ENCODE data around the gene ATL3. TPM values are rescaled to one million over a fixed set of nuclear protein-coding genes. Genes with fewer than 3 reads are reported as not detected.

Gene ATL3
- total RNA-seq, 1 experiment from 2014 or later = 51.0 TPM

DNA sequence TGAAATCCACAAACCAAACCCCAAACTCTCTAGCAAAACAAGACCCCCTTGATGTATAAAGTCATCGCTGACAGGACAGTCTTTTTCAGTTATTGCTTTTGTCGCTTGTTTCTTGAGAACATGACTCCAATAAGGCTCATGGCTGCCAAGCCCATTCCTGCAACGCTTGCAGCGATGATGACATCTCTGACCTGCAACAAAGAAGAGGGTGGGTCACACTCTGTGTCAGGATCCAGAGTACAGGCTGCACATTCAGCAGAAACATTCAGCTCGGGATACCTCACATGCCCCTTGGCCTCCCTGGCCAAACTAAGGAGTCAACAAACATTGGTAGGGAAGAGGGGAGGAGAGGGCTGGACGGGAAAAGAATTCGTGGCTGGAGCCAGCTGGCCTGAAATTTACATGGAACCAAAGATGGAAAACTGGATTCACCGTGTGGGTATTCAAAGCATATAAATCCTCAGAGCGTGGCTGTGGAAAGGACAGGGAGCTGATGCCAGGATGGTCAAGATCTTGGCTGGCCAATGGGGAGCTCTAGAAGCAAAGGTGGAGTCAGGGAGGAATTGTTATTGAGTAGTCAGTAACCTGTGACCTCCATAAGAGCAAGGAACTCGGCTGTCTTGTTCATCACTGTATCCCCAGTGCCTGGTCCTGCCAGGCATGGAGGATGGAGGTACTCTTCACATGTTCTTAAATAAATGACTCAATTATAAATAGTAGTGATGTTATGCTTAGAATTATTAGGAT, 96.1 kb downstream of the ATL3 start:
- Histone ChIP-seq H3K27ac (ENCODE audit: low read length) (no peak overlapping the region), H3K4me2 (ENCODE audit: low read length) (no peak overlapping the region)

More for the DNA sequence above, 96.1 kb downstream of the ATL3 start:
- DNase-seq = no peak
- no peaks in the 10 kb centered on the region for H3F3A ChIP-seq (ENCODE audit: low read length, unreplicated experiment)
- no peaks in the 10 kb centered on the region for H3K4me1 ChIP-seq (ENCODE audit: insufficient read depth, low read length)
- H3K27me3 ChIP-seq (ENCODE audit: low read length) = no peaks in the 10 kb centered on the region
- TF ChIP-seq EZH2phosphoT487 (IDR thresholded peaks at IDR 0.05; ENCODE audit: borderline replicate concordance, low read length) = no peak
- TF ChIP-seq EZH2 (IDR thresholded peaks at IDR 0.05; ENCODE audit: low read length, unreplicated experiment) = no peak
- no peak for TF ChIP-seq CTCF (conservative IDR thresholded peaks at IDR 0.05; ENCODE audit: low read depth, low read length)
- no TSS peak for BruUV-seq (replicated peaks)
- CTCF ChIA-PET = no interaction called here
- no peak overlapping the region for H3K9ac ChIP-seq (ENCODE audit: low read length)
- no peak overlapping the region for H2AFZ ChIP-seq (ENCODE audit: low read length)
- intact Hi-C loops (cut with micrococcal nuclease) = no loop called here
- H3K4me3 ChIP-seq (ENCODE audit: low read length) = no peak overlapping the region
- no peaks in the 10 kb centered on the region for H4K20me1 ChIP-seq (ENCODE audit: low read length)
- H3K36me3 ChIP-seq (ENCODE audit: low read depth, low read length) = peaks cover 9% of the 10 kb centered on the region
- H3K9me2 ChIP-seq (replicated peaks; ENCODE audit: low read length) = no peaks in the 10 kb centered on the region
- no peaks in the 10 kb centered on the region for H3K9me3 ChIP-seq (ENCODE audit: low read length)
- POLR2A ChIA-PET (ENCODE audit: unreplicated experiment) = no interaction called here
- ATAC-seq = no peak
- H3K79me2 ChIP-seq (ENCODE audit: low read length) = no peaks in the 10 kb centered on the region

Other genes with a start within 250 kb of the ATL3 start
- not detected in 2 replicates for gene PLAAT5, start 180.2 kb downstream of the ATL3 start, total RNA-seq (2014; rRNA removed)
- gene LGALS12, start 165.3 kb downstream of the ATL3 start, total RNA-seq (2014; rRNA removed) = 0.07 TPM in 1 of 2 replicates, not detected in the other
- 5.4 and 5.6 TPM in 2 replicates for gene PLAAT4, start 134.6 kb downstream of the ATL3 start, total RNA-seq (2014; rRNA removed)
- 3.0 and 5.6 TPM in 2 replicates for gene PLAAT2, start 108.0 kb downstream of the ATL3 start, total RNA-seq (2014; rRNA removed)
- gene PLAAT3, start 56.9 kb downstream of the ATL3 start, total RNA-seq (2014; rRNA removed) = 57.8 and 69.0 TPM in 2 replicates
- 100 and 133 TPM in 2 replicates for gene RTN3, start 10.1 kb upstream of the ATL3 start, total RNA-seq (2014; rRNA removed)
- gene ZFTA, start 97.4 kb upstream of the ATL3 start, total RNA-seq (2014; rRNA removed) = 15.1 and 29.5 TPM in 2 replicates
- 61.5 and 67.2 TPM in 2 replicates for gene SPINDOC, start 142.1 kb upstream of the ATL3 start, total RNA-seq (2014; rRNA removed)
- gene MARK2, start 167.7 kb upstream of the ATL3 start, total RNA-seq (2014; rRNA removed) = 60.1 and 66.5 TPM in 2 replicates
- 1.2 and 1.4 TPM in 2 replicates for gene RCOR2, start 245.8 kb upstream of the ATL3 start, total RNA-seq (2014; rRNA removed)